ENCODE measurements around the gene TRPM7.
A peak's percentile ranks its signal among the peaks of the same experiment; 100 is the strongest.
"Not testable (repeated sequence)": the region's sequence is repeated elsewhere in the genome, so short reads cannot be mapped to it uniquely, and the experiment has no call there.

Gene TRPM7

GRCh38 chr15:50624616-50625168 lies 61.9 kb downstream of the TRPM7 start:
- DNase-seq (ENCODE audit: low read depth): no peak
- H3K4me3 ChIP-seq (ENCODE audit: low read length): no peak overlapping the region
- TF ChIP-seq CTCF (conservative IDR thresholded peaks at IDR 0.05; ENCODE audit: low read depth, low read length): no peak

- not testable (repeated sequence) for H3K4me3 ChIP-seq (ENCODE audit: low read length); DNase-seq (ENCODE audit: low read depth)
- TF ChIP-seq CTCF (conservative IDR thresholded peaks at IDR 0.05; ENCODE audit: low read depth, low read length): peak; percentile 50
Observed at GRCh38 chr15:50622361-50622943, 64.1 kb downstream of the TRPM7 start.

GRCh38 chr15:50616960-50617359 lies 69.6 kb downstream of the TRPM7 start:
- not testable (repeated sequence) for H3K4me3 ChIP-seq (ENCODE audit: low read length); DNase-seq (ENCODE audit: low read depth)

- DNase-seq (ENCODE audit: low read depth); H3K4me3 ChIP-seq (ENCODE audit: low read length): not testable (repeated sequence)
Observed at GRCh38 chr15:50616554-50616953, 70.0 kb downstream of the TRPM7 start.

GRCh38 chr15:50613600-50613999 lies 73.0 kb downstream of the TRPM7 start:
- TF ChIP-seq CTCF (conservative IDR thresholded peaks at IDR 0.05; ENCODE audit: low read depth, low read length): no peak
- no peak overlapping the region for H3K4me3 ChIP-seq (ENCODE audit: low read length)
- DNase-seq (ENCODE audit: low read depth): no peak

GRCh38 chr15:50607129-50607528 lies 79.5 kb downstream of the TRPM7 start:
- H3K4me3 ChIP-seq (ENCODE audit: low read length): no peak overlapping the region
- TF ChIP-seq CTCF (conservative IDR thresholded peaks at IDR 0.05; ENCODE audit: low read depth, low read length): no peak
- no peak for DNase-seq (ENCODE audit: low read depth)

GRCh38 chr15:50605462-50605861 lies 81.1 kb downstream of the TRPM7 start:
- DNase-seq (ENCODE audit: low read depth): no peak
- no peak overlapping the region for H3K4me3 ChIP-seq (ENCODE audit: low read length)
- no peak for TF ChIP-seq CTCF (conservative IDR thresholded peaks at IDR 0.05; ENCODE audit: low read depth, low read length)

GRCh38 chr15:50602028-50602427 lies 84.6 kb downstream of the TRPM7 start:
- H3K4me3 ChIP-seq (ENCODE audit: low read length); DNase-seq (ENCODE audit: low read depth): not testable (repeated sequence)

- H3K4me3 ChIP-seq (ENCODE audit: low read length): no peak overlapping the region
- TF ChIP-seq CTCF (conservative IDR thresholded peaks at IDR 0.05; ENCODE audit: low read depth, low read length): no peak
- DNase-seq (ENCODE audit: low read depth): no peak
Observed at GRCh38 chr15:50594311-50594710, 92.3 kb downstream of the TRPM7 start.
